ENCODE data around the gene LRRC59. TPM values are rescaled to one million over a fixed set of nuclear protein-coding genes. Genes with fewer than 3 reads are reported as not detected.

The LRRC59 gene
- total and polyA plus RNA-seq, 2 donors (not counting 1 experiment from before 2014, with no cell fraction given), result 27.7 to 31.2 TPM

DNA sequence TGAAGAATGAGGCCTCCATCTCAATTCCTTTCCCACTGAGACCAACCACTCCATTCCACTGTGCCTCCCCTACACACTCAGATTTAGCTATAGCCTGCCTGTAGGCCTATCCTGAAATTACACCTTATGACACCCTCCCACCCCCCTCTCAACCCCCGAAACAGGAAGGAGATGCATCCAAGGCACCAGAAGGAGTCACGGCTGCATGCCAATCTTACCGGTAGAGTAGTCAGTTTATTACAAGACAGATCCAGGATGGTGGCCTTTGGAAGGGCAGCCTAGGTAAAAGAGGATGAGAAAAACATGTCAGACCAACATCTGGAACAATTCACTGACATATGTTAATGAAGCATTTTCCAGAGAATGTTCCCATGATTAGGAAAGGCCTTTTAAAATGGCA lies 2.6 kb downstream of the LRRC59 start:
- Histone ChIP-seq H3K4me3 (ENCODE audit: control extremely low read depth in 1 of 5, extremely low read depth in 1 of 5, insufficient read depth in 1 of 5, low read depth in 2 of 5, low read length in 4 of 5) (no peak overlapping the region), H4K20me1 (ENCODE audit: control insufficient read depth, insufficient read depth, low read length, poor library complexity, severe bottlenecking) (peaks cover 17% of the 10 kb centered on the region), H3K9me3 (ENCODE audit: control extremely low read depth in 1 of 3, control insufficient read depth in 2 of 3, insufficient read depth in 1 of 3, low read length in 2 of 3) (no peaks in the 10 kb centered on the region), H3K4me1 (ENCODE audit: control insufficient read depth in 2 of 2, insufficient read depth in 2 of 2, low read length in 2 of 2) (peaks cover 27 to 33% of the 10 kb centered on the region in 2 donors), H3K36me3 (replicated peaks in 1 of 2; ENCODE audit: control extremely low read depth in 1 of 2, control insufficient read depth in 1 of 2, extremely low read depth in 1 of 2, insufficient read depth in 2 of 2, low read length in 1 of 2) (peaks cover 20 to 51% of the 10 kb centered on the region in 2 experiments), H3K79me2 (ENCODE audit: control insufficient read depth, insufficient read depth, low read length) (peaks cover 40% of the 10 kb centered on the region), H3K9ac (ENCODE audit: low read length) (no peak overlapping the region), H3K4me2 (replicated peaks; ENCODE audit: low read depth, low read length, poor library complexity, severe bottlenecking) (no peak overlapping the region), H3K27me3 (replicated peaks in 1 of 4; ENCODE audit: control extremely low read depth in 1 of 4, control insufficient read depth in 3 of 4, insufficient read depth in 4 of 4, low read length in 3 of 4) (no peaks in the 10 kb centered on the region), H3K27ac (ENCODE audit: low read length in 2 of 2) (no peak overlapping the region), H2AFZ (ENCODE audit: insufficient read depth, low read depth, low read length, poor library complexity, severe bottlenecking) (no peak overlapping the region)
- no peaks in the 10 kb centered on the region for H3K9me3 Mint-ChIP-seq (ENCODE audit: insufficient read depth)
- no peak for ATAC-seq (ENCODE audit: low read depth)
- CTCF ChIA-PET, result interaction anchor here (1.4 kb wide), 1 partner anchor 13 kb away, joined by 4 read pairs; no protein-coding TSS in a partner anchor
- DNase-seq, result no peak
- POLR2A ChIA-PET, result no interaction called here
- H3K27ac Mint-ChIP-seq, result no peak overlapping the region
- H3K4me1 Mint-ChIP-seq, result peaks cover 43% of the 10 kb centered on the region
- intact Hi-C loops (cut with micrococcal nuclease), result loop anchor here (5.0 kb wide), 1 partner anchor 1502 kb away; the partner anchor contains the start of gene ATP5MC1
- H3K4me3 Mint-ChIP-seq, result peak overlapping the region; percentile 34
- WGBS (ENCODE audit: insufficient coverage), result 20% methylated on average over 1 of the region's 3 CpGs
- no peaks in the 10 kb centered on the region for H3K27me3 Mint-ChIP-seq
- no peak for TF ChIP-seq EZH2 (IDR thresholded peaks at IDR 0.05; ENCODE audit: borderline replicate concordance, insufficient read depth, low read depth, low read length, poor library complexity, severe bottlenecking)
- TF ChIP-seq CTCF (IDR thresholded peaks at IDR 0.05), result no peak

DNA sequence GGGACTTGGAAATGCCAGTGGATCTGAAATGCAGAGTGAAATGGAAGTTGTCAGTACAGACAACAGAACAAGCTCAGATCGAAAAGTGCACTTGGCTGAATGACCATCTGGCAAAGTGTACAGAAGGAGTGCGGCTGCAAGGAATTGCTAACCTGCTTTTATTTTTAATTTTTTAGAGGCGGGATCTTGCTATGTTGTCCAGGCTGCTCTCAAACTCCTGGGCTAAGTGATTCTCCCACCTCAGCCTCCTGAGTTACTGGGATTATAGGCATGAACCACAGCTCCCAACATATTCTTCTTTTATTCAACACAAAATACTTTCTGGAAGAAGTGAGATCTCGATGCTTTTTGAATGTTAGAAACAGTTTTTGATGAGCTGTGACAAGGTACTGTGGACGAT lies 3.6 kb downstream of the LRRC59 start:
- Histone ChIP-seq H3K4me2 (replicated peaks; ENCODE audit: low read depth, low read length, poor library complexity, severe bottlenecking) (no peak overlapping the region), H3K27ac (ENCODE audit: low read length in 2 of 2) (no peak overlapping the region), H3K4me3 (ENCODE audit: control extremely low read depth in 1 of 5, extremely low read depth in 1 of 5, insufficient read depth in 1 of 5, low read depth in 2 of 5, low read length in 4 of 5) (no peak overlapping the region), H3K27me3 (replicated peaks in 1 of 4; ENCODE audit: control extremely low read depth in 1 of 4, control insufficient read depth in 3 of 4, insufficient read depth in 4 of 4, low read length in 3 of 4) (no peaks in the 10 kb centered on the region), H3K36me3 (replicated peaks in 1 of 2; ENCODE audit: control extremely low read depth in 1 of 2, control insufficient read depth in 1 of 2, extremely low read depth in 1 of 2, insufficient read depth in 2 of 2, low read length in 1 of 2) (peaks cover 24 to 61% of the 10 kb centered on the region in 2 experiments), H4K20me1 (ENCODE audit: control insufficient read depth, insufficient read depth, low read length, poor library complexity, severe bottlenecking) (peaks cover 24% of the 10 kb centered on the region), H3K4me1 (ENCODE audit: control insufficient read depth in 2 of 2, insufficient read depth in 2 of 2, low read length in 2 of 2) (peaks cover 27 to 33% of the 10 kb centered on the region in 2 donors), H3K9ac (ENCODE audit: low read length) (no peak overlapping the region), H3K79me2 (ENCODE audit: control insufficient read depth, insufficient read depth, low read length) (peaks cover 40% of the 10 kb centered on the region), H2AFZ (ENCODE audit: insufficient read depth, low read depth, low read length, poor library complexity, severe bottlenecking) (no peak overlapping the region), H3K9me3 (ENCODE audit: control extremely low read depth in 1 of 3, control insufficient read depth in 2 of 3, insufficient read depth in 1 of 3, low read length in 2 of 3) (no peaks in the 10 kb centered on the region)
- no peak for TF ChIP-seq CTCF (IDR thresholded peaks at IDR 0.05)
- no peak for DNase-seq
- POLR2A ChIA-PET, result no interaction called here
- 97% methylated on average over 4 of the region's 5 CpGs for WGBS (ENCODE audit: insufficient coverage)
- CTCF ChIA-PET, result no interaction called here
- peaks cover 43% of the 10 kb centered on the region for H3K4me1 Mint-ChIP-seq
- H3K4me3 Mint-ChIP-seq, result no peak overlapping the region
- H3K9me3 Mint-ChIP-seq (ENCODE audit: insufficient read depth), result no peaks in the 10 kb centered on the region
- H3K27ac Mint-ChIP-seq, result no peak overlapping the region
- ATAC-seq (ENCODE audit: low read depth), result no peak
- no peaks in the 10 kb centered on the region for H3K27me3 Mint-ChIP-seq
- intact Hi-C loops (cut with micrococcal nuclease), result no loop called here

Measured in B cell (primary cell).